DMS 273 (cell line): ENCODE results near the gene SLC18A2.
A peak's percentile ranks its signal among the peaks of the same experiment; 100 is the strongest.
"Not testable (repeated sequence)": the region's sequence is repeated elsewhere in the genome, so short reads cannot be mapped to it uniquely, and the experiment has no call there.

Experiments used
- DNase-seq: peaks from one replicate; lab custom pipeline; 2025; ENCODE audit not compliant: unreplicated experiment; lab: John Stamatoyannopoulos, UW

SLC18A2 gene

DNA sequence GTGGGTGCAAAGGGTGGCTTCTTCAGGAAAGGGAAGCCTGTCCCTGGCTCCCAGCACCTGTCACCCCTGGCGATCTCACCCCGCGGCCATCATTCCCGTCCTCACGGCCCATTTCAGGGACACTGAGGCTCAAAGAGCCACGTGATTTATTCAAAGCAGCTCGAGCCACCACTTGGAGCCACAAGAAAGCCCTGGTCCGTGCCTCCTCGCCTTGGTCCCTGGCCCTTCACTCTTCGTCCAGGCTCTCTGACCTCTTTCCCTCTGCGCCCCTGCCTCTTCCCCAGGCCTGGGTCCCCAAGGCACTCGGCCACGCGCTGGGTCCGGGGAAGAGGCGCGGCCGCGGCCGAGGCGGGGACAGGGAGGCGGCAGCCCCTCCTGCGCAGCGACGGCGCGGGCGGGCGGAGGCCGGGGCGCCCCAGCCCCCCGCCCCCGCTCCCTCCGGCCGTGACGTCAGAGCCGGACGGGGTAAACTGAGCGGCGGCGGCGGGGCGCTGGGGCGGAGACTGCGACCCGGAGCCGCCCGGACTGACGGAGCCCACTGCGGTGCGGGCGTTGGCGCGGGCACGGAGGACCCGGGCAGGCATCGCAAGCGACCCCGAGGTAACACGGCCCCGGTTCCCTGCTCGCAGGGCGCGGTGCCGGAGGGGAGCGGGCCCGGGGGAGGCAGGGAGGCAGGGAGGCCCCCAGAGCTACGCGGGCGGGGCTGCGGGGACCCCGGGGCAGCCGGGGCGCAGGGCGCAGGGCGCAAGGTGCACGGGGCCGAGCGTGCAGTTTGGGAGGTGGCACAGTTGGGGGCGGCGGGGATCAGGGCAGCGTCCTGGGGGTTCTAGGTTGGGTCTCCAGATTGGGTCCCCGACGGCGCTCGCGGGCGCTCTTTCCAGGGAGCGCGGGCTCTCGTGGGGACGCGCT lies at the start of gene SLC18A2:
Gene SLC18A2 (plus strand): TSS at position 494 of the 909 bp plus-strand sequence. CDS start 580 bp downstream, outside the sequence.
- DNase-seq, result peak; percentile 22

DNA sequence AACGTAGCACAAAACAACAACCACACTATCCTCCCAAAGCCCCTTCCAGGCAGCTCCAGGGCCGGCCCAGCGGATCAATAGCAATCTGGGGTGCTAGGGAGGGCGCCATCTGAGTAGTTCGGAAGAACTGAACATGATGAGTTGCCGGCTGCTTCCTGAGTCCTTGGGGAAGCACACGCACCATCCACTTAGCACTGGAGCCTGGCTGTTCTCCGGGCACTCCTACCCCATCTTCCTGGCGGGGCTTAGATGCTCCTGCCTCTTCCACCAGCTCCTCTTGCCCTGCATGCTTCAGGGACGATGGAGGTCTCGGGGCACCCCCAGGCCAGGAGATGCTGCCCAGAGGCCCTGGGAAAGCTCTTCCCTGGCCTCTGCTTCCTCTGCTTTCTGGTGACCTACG lies 43.7 kb upstream of the SLC18A2 start, which contains the start of gene KCNK18:
Gene KCNK18 (plus strand): TSS at position 301 of the 400 bp plus-strand sequence. CDS start 0 bp downstream, at position 301.
- no peak for DNase-seq

- no peak for DNase-seq
Observed at GRCh38 chr10:117198088-117198487, 42.8 kb upstream of the SLC18A2 start.

GRCh38 chr10:117201826-117202225 lies 39.1 kb upstream of the SLC18A2 start:
- no peak for DNase-seq

DNA sequence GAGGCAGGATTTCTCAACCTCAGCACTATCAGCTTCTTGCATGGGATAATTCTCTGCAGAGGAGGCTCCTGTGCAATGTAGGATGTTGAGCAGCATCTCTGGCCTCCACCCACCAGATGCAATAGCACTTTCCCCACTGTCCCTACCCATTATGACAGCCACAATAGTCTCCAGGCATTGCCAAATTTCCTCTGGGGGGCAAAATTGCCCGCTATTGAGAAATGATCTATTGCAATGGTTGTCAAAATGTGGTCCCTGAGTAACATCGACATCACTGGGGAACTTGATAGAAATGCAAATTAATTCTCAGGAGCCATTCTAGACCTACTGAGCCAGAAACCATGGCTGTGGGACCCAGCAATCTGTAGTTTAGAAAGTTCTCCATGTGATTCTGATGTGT lies 36.6 kb upstream of the SLC18A2 start:
- DNase-seq, result no peak

- no peak for DNase-seq
Observed at GRCh38 chr10:117212176-117212575, 28.7 kb upstream of the SLC18A2 start.

DNA sequence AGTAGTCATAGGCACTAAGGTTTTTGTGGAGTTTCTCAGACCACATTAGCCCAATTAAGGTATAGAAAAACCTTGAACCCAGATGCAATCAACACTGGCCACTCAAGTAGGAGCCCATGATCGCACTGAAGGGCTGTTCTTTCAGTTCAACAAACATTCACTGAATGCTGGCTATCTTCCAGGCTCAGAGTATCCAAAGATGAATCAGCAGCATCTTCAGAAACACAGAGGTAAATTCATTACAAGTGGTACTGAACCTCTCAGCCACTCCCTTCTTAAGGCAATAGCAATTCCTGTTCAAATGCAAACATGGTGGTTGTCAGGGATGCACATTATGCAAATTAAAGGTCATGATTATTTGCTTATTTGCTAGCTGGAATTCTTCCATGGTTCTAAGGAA lies 26.5 kb upstream of the SLC18A2 start:
- no peak for DNase-seq

DNA sequence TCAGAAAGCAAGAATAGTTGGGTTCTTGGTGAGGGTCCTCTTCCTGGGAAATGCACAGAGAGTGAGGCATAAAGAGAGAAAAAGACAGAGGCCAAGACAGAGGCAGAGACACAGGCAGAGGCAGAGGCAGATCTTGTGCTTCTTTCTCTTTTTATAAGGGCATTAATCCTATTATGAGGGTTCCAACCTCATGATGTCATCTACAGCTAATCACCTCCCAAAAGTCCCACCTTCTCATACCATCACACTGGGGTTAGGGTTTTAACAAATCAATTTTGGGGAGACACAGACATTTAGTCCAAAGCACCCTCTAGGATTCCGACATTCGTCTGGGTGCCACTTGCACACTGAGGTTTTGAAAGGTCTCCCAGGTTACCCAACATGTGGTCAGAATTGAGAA lies 25.8 kb upstream of the SLC18A2 start:
- no peak for DNase-seq

- DNase-seq, result no peak
Observed at GRCh38 chr10:117216028-117216427, 24.9 kb upstream of the SLC18A2 start.

DNA sequence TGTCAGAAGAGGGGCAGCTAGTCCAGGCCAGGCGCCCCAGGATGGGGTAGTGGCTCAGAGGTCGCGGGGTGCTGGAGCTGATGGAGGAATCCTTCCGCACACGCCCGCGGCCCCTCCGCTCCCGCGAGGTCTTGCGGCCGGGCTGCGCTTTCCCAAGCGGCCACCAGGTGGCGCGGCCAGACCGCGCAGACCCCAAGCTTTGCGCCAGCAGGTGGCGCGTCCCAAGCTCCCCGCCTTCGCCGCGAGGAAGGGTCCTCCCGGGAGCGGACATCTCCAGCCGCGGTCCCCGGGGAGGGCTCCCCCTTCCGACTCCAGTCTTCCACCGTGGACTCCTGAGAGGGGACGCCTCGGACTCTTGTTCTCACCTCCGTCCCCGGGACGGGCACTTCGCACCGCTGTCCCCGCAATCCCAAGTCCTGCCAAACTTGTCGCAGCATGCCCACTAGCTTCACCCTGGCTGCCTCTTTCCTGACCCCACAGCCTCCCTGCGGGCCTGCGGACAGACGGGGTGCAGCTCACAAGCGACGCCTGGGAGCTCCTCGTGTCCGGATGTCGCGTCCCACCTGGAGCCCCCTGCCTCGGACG lies 24.2 kb upstream of the SLC18A2 start:
- DNase-seq, result peak; percentile 90

DNA sequence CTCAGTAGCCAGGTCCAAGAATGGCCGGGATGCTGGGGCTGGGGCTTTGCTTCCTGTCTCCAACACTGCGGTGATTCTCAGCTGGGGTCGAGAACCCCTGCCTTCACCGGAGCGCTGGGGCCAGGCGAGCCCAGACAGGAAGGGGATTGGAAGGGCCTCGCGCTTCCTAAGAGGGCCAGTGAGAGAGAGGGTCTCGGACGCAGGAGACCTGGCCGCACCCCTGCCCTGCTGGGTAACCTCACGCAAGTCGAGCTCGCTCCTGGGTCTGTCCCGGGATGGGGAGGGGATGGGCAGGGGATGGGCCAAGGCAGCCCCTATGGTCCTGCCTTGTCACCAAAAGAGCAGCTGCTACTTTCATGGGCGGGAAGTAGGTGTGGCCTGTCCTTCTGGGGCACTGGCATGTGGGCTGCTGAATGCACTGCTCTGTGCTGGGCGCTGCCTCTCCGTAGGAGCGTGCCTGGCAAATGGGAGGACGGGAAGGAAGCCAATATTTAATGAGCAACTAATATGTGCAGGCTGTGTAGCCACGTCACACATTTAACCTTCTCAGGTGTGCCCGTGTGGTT lies 23.6 kb upstream of the SLC18A2 start:
- peak; percentile 57 for DNase-seq

DNA sequence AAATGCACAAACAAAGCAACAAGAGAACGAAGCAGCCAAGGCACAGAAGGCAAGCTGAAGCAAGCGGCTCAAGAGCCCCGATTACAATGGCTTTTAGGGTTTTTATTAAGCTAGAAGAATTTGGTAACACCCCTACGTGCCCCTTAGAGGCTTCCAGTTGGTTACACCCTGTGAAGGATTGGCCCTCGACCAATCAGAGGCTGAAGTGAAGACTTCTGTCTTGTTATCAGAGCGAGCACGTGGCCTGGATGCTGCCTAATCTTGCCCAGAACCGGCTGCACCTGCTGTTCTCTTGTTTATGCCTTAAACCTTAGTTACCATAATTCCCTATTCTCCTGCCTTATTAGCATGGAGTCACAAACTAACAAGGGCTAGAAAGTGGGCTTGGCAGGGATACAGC lies 22.3 kb upstream of the SLC18A2 start:
- peak; percentile 84 for DNase-seq

GRCh38 chr10:117221156-117221711 lies 19.7 kb upstream of the SLC18A2 start:
- DNase-seq, result peak; percentile 62

- no peak for DNase-seq
Observed at GRCh38 chr10:117222552-117222951, 18.4 kb upstream of the SLC18A2 start.

GRCh38 chr10:117222976-117223692 lies 17.8 kb upstream of the SLC18A2 start:
- peak; percentile 24 for DNase-seq

GRCh38 chr10:117223693-117224430 lies 17.1 kb upstream of the SLC18A2 start:
- peak; percentile 5 for DNase-seq

DNA sequence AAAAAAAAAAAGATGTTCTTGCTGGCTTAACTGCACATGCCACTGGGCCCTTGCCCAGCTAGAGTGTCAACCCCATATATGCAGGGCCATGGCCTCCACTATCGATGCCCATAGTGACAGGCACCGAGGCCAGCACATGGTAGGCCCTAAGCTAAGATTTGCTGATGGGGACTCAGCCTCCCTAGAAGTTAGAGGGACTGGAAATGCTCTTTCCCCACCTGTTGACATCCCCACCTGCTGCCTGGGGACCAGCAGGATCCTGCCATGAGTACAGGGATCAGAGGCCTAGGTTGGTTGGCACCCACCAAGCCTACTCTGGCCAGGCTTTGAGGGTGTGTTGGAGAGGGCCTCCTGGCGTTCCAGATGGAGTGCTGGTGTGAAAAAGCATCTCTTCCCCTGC lies 16.0 kb upstream of the SLC18A2 start:
- DNase-seq, result no peak

DNA sequence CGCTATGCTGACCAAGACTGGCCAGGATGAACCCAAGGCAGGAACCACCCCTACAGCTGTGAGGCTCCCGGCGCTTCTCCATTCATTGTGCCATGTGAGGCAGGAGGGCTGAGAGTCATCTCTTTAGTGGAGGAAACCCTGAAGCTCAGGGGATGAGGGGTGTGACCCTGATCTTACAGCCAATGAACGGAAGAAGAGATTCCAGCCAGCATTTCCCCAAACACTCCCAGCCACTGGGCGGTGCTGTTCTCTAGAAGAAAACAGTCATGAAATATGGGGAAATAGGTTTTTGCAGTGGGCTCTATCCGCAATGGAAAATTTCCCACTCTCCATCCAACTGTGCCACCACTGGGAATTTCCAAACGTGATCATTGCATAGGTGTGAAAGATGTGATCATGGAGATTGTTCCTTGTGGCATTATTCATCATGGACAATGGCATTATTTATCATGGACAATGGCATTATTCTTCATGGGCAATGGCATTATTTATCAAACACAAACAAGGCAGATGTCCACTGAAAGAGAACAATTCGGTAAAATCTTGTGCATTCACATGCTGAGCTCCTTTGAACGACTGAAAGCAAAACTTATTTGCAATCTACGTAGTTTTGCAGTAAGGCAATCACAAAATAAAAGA lies 14.0 kb upstream of the SLC18A2 start:
- DNase-seq, result peak; percentile 68

DNA sequence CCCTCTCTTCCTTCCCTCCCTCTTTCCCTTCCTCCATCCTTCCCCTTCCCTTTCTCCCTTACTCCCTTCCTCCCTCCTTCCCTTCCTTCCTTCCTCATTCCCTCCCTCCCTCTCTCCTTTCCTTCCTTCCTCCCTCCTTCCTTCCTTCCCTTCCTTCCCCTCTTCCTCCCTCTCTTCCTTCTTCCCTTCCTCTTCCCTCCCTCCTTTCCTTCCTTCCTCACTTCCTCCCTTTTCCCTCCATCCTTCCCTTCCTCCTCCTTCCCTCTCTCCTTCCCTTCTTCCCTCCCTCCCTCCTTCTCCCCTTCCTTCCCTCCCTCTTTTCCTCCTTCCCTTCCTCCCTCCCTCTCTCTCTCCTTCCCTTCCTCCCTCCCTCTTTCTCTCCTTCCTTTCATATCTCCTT lies 12.7 kb upstream of the SLC18A2 start:
- no peak for DNase-seq

DNA sequence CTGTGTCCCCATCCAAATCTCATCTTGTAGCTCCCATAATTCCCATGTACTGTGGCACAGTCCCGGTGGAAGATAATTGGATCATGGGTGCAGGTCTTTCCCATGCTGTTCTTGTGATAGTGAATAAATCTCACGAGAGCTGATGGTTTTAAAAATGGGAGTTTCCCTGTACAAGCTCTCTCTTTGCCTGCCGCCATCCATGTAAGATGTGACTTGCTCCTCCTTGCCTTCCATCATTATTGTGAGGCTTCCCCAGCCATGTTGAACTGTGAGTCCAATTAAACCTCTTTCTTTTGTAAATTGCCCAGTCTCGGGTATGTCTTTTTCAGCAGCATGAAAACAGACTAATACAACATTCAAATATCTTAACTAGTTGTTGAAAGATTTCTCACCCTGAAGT lies 10.8 kb upstream of the SLC18A2 start:
- DNase-seq, result not testable (repeated sequence)
